K562 (cell line): ENCODE data around the gene RAD50. TPM values are rescaled to one million over a fixed set of nuclear protein-coding genes. Genes with fewer than 3 reads are reported as not detected.

ENCODE experiments used
- CHCHD3 ChIP-seq: fragments of 250-450 bp; sonication (Bioruptor Pico); IDR thresholded peaks from 2 replicates; pipeline ENCODE4 v2.1.2; 2022; ENCODE audit warnings: mild to moderate bottlenecking
- ERF ChIP-seq: fragments of 450-650 bp; formaldehyde crosslinking; IDR thresholded peaks from 2 replicates; pipeline ENCODE4 v1.4.0; 2020; ENCODE audit warnings: mild to moderate bottlenecking, mixed read lengths
- GABPB1 ChIP-seq: sonication (generic); formaldehyde crosslinking; IDR thresholded peaks from 2 replicates; pipeline ENCODE4 v1.8.0; 2022; ENCODE audit warnings: mild to moderate bottlenecking, missing genetic modification reagents
- GATAD2B ChIP-seq: fragments of 450-650 bp; IDR thresholded peaks from 2 replicates; pipeline ENCODE4 v1.6.1; 2017; ENCODE audit warnings: mild to moderate bottlenecking, borderline replicate concordance
- JUND ChIP-seq, 2 experiments: IDR thresholded peaks; 2 replicates in 1 of 2; 3 replicates in 1 of 2; pipeline ENCODE4 v1.6.1; 2011; ENCODE audit warnings: borderline replicate concordance in 2 of 2, low read depth in 2 of 2, low read length in 2 of 2, improper control_type of control experiment in 1 of 2, missing biosample characterization in 1 of 2, missing genetic modification characterization in 1 of 2, missing genetic modification reagents in 1 of 2
- KDM4B ChIP-seq, 2 experiments: fragments of 450-650 bp in 1 of 2; sonication (generic) in 1 of 2; IDR thresholded peaks; 2 replicates each; pipeline ENCODE4 v1.6.1; 2016 to 2017; ENCODE audit warnings: borderline replicate concordance in 2 of 2, antibody characterized with exemption in 1 of 2, low read depth in 1 of 2, mild to moderate bottlenecking in 1 of 2
- MTA2 ChIP-seq: fragments of 450-650 bp; IDR thresholded peaks from 2 replicates; pipeline ENCODE4 v1.6.1; 2016; ENCODE audit warnings: low read depth
- PHB ChIP-seq: fragments of 250-450 bp; sonication (Bioruptor Pico); IDR thresholded peaks from 2 replicates; pipeline ENCODE4 v1.5.0; 2021
- PTBP1 ChIP-seq: fragments of 200-400 bp; formaldehyde crosslinking; IDR thresholded peaks from 2 replicates; pipeline ENCODE4 v1.6.1; 2017; ENCODE audit warnings: low read depth, low read length
- SIN3A ChIP-seq, 2 experiments: fragments of 150-350 bp in 1 of 2; IDR thresholded peaks; 2 replicates each; pipeline ENCODE4 v1.6.1; 2011 to 2016; ENCODE audit warnings: borderline replicate concordance in 2 of 2, low read depth in 2 of 2, low read length in 2 of 2, mild to moderate bottlenecking in 2 of 2, moderate library complexity in 2 of 2; ENCODE audit not compliant: control insufficient read depth in 1 of 2
- SLC30A9 ChIP-seq: fragments of 250-450 bp; sonication (Bioruptor Pico); IDR thresholded peaks from 2 replicates; pipeline ENCODE4 v1.8.0; 2022; ENCODE audit warnings: mild to moderate bottlenecking, moderate library complexity
- SNIP1 ChIP-seq: fragments of 450-650 bp; IDR thresholded peaks from 2 replicates; pipeline ENCODE4 v1.7.1; 2017; ENCODE audit warnings: low read depth, mild to moderate bottlenecking
- TEAD1 ChIP-seq, 2 experiments: fragments of 450-650 bp in 1 of 2; sonication (generic) in 1 of 2; formaldehyde crosslinking; IDR thresholded peaks; 2 replicates each; pipeline versions ENCODE4 v1.4.0 to v1.8.0; 2020 to 2022; ENCODE audit warnings: mild to moderate bottlenecking in 2 of 2, missing genetic modification reagents in 1 of 2
- U2AF2 ChIP-seq: fragments of 200-400 bp; formaldehyde crosslinking; optimal IDR thresholded peaks from 2 replicates; pipeline ENCODE3; 2017; ENCODE audit warnings: low read depth, mild to moderate bottlenecking, low read length
- ZNF347 ChIP-seq: fragments of 450-650 bp; formaldehyde crosslinking; IDR thresholded peaks from 2 replicates; pipeline ENCODE4 v1.4.0; 2020; ENCODE audit warnings: low read depth, mild to moderate bottlenecking, moderate library complexity
- ZNF41 ChIP-seq: fragments of 250-450 bp; sonication (Bioruptor Pico); conservative IDR thresholded peaks from 2 replicates; pipeline ENCODE4 v1.4.0; 2020; ENCODE audit warnings: mild to moderate bottlenecking
- ZNF79 ChIP-seq: fragments of 250-450 bp; sonication (Bioruptor Pico); IDR thresholded peaks from 2 replicates; pipeline ENCODE4 v1.4.0; 2020; ENCODE audit warnings: low read depth, mild to moderate bottlenecking, moderate library complexity
- polyA plus RNA-seq, 8 experiments: library from polyadenylated mRNA; depleted of rRNA in 4 of 8; stranded (reverse) in 5 of 8; unstranded in 3 of 8; fragments of >200 nt; fragmentation: Nextera tagmentation in 2 of 8; fragmentation: Illumina TruSeq in 1 of 8; extraction: Ambion mirVana in 2 of 8; extraction: Trizol in 1 of 8; gene quantifications; 2 replicates each; pipeline versions ENCODE4 v1.2.1 to v1.2.3, GENCODE V29; 2011 to 2014; ENCODE audit warnings: inconsistent platforms in 1 of 8, missing spikeins in 1 of 8
- total RNA-seq, 7 experiments: library from RNA; depleted of rRNA in 6 of 7; stranded (reverse); fragments of >200 nt in 6 of 7; fragmentation: Illumina TruSeq in 2 of 7; extraction: Trizol in 2 of 7; gene quantifications; 2 replicates each; pipeline versions ENCODE4 v1.2.1 to v1.2.3, GENCODE V29; 2011 to 2021; ENCODE audit warnings: low replicate concordance in 1 of 7
- TF ChIP-seq, protein P1 (sequence below): sonication (generic); formaldehyde crosslinking; IDR thresholded peaks from 2 replicates; pipeline ENCODE4 v1.8.1; 2023; ENCODE audit warnings: mild to moderate bottlenecking, missing genetic modification reagents, moderate library complexity
- TF ChIP-seq, protein P2 (sequence below), 2 experiments: fragments of 450-650 bp in 1 of 2; sonication (generic) in 1 of 2; formaldehyde crosslinking; conservative IDR thresholded peaks; 2 replicates each; pipeline versions ENCODE4 v1.4.0 to v1.8.1; 2020 to 2022; ENCODE audit warnings: mild to moderate bottlenecking in 1 of 2, missing genetic modification reagents in 1 of 2
- TF ChIP-seq, protein P3 (sequence below): fragments of 450-650 bp; formaldehyde crosslinking; IDR thresholded peaks from 2 replicates; pipeline ENCODE4 v1.4.0; 2020; ENCODE audit warnings: mild to moderate bottlenecking, moderate library complexity
- TF ChIP-seq, protein P4 (sequence below): fragments of 250-450 bp; sonication (Bioruptor Pico); IDR thresholded peaks from 2 replicates; pipeline ENCODE4 v1.4.0; 2020; ENCODE audit warnings: mild to moderate bottlenecking, moderate library complexity, borderline replicate concordance

Gene RAD50
- total and polyA plus RNA-seq, 9 of the 15 experiments (the other 6 are each of a cell fraction or from before 2014, with no cell fraction given): 15.3 to 74.2 (median 44.1) TPM

DNA sequence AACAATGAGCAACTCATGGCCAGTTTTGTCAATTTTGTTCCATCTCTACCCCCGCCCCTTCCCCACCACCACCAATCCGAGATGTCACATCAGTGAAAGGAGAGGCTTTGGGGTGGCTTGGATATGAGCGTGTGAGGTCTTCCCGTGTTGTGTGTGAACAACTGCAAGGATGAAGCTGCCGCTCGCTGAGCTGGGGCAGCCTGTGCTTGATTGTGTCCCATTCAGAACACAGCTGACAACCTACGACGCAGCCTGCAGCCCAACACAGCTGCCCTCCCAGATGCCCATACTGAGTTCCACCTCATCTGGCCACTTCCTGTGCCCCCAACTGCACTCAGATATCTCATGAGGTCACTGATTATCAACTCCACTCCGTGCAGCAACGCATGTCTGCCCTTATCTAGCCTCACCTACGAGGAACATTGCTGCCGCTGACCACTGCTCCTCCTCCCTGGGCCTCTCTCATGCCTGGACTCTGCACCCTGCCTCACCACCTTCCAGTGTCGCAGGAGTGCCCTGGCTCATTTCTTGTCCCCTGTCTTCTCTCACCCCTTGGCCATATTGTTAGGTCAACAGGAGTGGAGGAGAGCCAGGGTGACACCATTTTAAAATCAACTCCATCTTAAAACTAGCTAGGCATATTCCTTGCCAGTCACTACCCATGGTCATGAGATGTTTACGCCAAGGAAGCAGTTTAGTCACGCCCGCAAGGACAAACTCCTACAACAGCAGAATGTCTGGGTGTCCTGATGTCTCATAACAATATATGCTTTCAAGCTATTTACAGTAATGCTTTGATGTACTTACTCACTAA is 109.7 kb downstream of the RAD50 start (continued):
- TF ChIP-seq, protein P1, sequence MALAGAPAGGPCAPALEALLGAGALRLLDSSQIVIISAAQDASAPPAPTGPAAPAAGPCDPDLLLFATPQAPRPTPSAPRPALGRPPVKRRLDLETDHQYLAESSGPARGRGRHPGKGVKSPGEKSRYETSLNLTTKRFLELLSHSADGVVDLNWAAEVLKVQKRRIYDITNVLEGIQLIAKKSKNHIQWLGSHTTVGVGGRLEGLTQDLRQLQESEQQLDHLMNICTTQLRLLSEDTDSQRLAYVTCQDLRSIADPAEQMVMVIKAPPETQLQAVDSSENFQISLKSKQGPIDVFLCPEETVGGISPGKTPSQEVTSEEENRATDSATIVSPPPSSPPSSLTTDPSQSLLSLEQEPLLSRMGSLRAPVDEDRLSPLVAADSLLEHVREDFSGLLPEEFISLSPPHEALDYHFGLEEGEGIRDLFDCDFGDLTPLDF (CRISPR knock-in tag): no peak
- TF ChIP-seq ZNF79 (CRISPR knock-in tag): peak; percentile 96
- TF ChIP-seq JUND (IDR thresholded peaks at IDR 0.05; ENCODE audit: borderline replicate concordance, low read depth, low read length): peak; percentile 66
- TF ChIP-seq JUND (tag; IDR thresholded peaks at IDR 0.05; ENCODE audit: borderline replicate concordance, low read depth, low read length): peak; percentile 86; the same call in 2 of the 3 replicates
- peak; percentile 98 for TF ChIP-seq ERF (CRISPR knock-in tag)
- TF ChIP-seq, protein P2, sequence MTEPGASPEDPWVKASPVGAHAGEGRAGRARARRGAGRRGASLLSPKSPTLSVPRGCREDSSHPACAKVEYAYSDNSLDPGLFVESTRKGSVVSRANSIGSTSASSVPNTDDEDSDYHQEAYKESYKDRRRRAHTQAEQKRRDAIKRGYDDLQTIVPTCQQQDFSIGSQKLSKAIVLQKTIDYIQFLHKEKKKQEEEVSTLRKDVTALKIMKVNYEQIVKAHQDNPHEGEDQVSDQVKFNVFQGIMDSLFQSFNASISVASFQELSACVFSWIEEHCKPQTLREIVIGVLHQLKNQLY (CRISPR knock-in tag; conservative IDR thresholded peaks at IDR 0.05): no peak
- no peak for TF ChIP-seq MTA2
- TF ChIP-seq ZNF347 (CRISPR knock-in tag): no peak
- TF ChIP-seq, protein P3, sequence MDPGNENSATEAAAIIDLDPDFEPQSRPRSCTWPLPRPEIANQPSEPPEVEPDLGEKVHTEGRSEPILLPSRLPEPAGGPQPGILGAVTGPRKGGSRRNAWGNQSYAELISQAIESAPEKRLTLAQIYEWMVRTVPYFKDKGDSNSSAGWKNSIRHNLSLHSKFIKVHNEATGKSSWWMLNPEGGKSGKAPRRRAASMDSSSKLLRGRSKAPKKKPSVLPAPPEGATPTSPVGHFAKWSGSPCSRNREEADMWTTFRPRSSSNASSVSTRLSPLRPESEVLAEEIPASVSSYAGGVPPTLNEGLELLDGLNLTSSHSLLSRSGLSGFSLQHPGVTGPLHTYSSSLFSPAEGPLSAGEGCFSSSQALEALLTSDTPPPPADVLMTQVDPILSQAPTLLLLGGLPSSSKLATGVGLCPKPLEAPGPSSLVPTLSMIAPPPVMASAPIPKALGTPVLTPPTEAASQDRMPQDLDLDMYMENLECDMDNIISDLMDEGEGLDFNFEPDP (CRISPR knock-in tag): peak; percentile 93
- peak; percentile 92 for TF ChIP-seq ZNF41 (CRISPR knock-in tag)
- TF ChIP-seq CHCHD3 (CRISPR knock-in tag): no peak
- TF ChIP-seq GATAD2B: no peak
- TF ChIP-seq, protein P4, sequence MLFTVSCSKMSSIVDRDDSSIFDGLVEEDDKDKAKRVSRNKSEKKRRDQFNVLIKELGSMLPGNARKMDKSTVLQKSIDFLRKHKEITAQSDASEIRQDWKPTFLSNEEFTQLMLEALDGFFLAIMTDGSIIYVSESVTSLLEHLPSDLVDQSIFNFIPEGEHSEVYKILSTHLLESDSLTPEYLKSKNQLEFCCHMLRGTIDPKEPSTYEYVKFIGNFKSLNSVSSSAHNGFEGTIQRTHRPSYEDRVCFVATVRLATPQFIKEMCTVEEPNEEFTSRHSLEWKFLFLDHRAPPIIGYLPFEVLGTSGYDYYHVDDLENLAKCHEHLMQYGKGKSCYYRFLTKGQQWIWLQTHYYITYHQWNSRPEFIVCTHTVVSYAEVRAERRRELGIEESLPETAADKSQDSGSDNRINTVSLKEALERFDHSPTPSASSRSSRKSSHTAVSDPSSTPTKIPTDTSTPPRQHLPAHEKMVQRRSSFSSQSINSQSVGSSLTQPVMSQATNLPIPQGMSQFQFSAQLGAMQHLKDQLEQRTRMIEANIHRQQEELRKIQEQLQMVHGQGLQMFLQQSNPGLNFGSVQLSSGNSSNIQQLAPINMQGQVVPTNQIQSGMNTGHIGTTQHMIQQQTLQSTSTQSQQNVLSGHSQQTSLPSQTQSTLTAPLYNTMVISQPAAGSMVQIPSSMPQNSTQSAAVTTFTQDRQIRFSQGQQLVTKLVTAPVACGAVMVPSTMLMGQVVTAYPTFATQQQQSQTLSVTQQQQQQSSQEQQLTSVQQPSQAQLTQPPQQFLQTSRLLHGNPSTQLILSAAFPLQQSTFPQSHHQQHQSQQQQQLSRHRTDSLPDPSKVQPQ (CRISPR knock-in tag): peak; percentile 76; the same call in 1 of the 2 replicates
- peak; percentile 31 to 95; a peak in 2 of 4 replicates for TF ChIP-seq TEAD1 (CRISPR knock-in tag; IDR thresholded peaks at IDR 0.05)
- TF ChIP-seq SLC30A9 (CRISPR knock-in tag): no peak
- peak in 1 of 2 experiments; percentile 92; a peak in 2 of 4 replicates for TF ChIP-seq KDM4B (IDR thresholded peaks at IDR 0.05; ENCODE audit: borderline replicate concordance in 2 of 2, low read depth in 1 of 2)
- no peak for TF ChIP-seq PHB (CRISPR knock-in tag)
- no peak for TF ChIP-seq SNIP1
- TF ChIP-seq GABPB1: peak; percentile 69
- no peak for TF ChIP-seq U2AF2
- TF ChIP-seq PTBP1: 0 out of 2 replicates have a peak, but pooled peaks have one; percentile 63
- TF ChIP-seq SIN3A (IDR thresholded peaks at IDR 0.05; ENCODE audit: borderline replicate concordance in 2 of 2, control insufficient read depth in 1 of 2, low read depth in 2 of 2, low read length in 2 of 2): peak in 1 of 2 experiments; percentile 71; a peak in 1 of 4 replicates
